Measurements from ENCODE around the gene CD276. TPM values are rescaled to one million over a fixed set of nuclear protein-coding genes. Genes with fewer than 3 reads are reported as not detected.

CD276 gene
- total RNA-seq, 1 experiment from 2014 or later, result 133 TPM

DNA sequence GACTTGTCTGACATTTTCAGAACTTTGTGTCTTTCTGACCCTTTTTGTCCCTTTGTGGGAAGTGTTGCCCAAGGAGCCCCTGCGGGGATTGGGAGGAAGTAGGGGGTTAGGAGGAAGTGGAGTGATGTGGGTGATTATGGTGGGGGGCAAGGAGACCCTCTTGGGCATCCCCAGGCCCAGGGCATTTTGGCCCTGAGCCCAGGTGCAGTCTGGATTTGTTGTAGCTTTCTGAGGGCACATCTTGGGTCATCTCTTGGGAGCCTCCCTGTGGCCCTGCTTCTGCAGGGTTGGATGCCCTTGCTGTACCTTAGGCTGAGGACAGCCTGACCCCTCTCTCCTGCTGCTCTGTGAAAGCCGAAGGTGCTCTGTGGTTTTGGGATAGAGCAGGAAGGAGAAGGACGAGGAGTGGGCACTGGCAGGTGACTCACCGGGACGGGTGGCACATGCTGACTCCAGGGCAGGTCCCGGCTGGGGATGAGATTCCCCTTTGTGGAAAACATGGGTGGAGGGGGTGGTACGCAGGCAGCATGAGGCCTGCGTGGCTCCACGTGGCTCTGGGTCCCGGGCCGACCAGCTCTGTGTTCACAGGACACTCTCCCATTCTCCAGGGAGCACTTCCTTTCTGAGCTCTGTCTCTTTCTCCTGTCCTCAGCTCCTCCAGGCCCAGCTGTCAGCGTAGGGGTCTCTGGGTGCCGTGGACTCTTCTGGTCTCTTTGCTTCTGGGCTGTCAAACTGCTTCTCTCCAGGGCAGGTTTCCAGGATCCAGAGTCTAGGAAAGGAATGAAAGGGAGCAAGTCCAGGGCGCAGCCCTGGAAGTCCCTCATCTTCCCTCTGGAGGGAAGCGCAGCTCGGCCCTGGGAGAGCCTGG lies 11.8 kb downstream of the CD276 start:
- Histone ChIP-seq H3K4me1 (ENCODE audit: insufficient read depth, low read length) (peaks cover 9% of the 10 kb centered on the region; the same call in 1 of the 2 replicates), H2AK5ac (ENCODE audit: insufficient read length, low read length) (no peak overlapping the region), H3T11ph (ENCODE audit: low read length) (no peak overlapping the region), H4K20me1 (ENCODE audit: control insufficient read depth, insufficient read depth, insufficient read length) (no peaks in the 10 kb centered on the region), H3K27me3 (ENCODE audit: insufficient read depth, low read length) (no peaks in the 10 kb centered on the region), H2BK15ac (ENCODE audit: low read depth, low read length) (no peak overlapping the region), H3K23me2 (ENCODE audit: insufficient read length, low read depth, low read length, poor library complexity, severe bottlenecking) (no peaks in the 10 kb centered on the region), H3K27ac (ENCODE audit: insufficient read length, low read depth, low read length) (no peak overlapping the region), H2BK120ac (ENCODE audit: low read depth, low read length, poor library complexity, severe bottlenecking) (no peak overlapping the region), H3K9me3 (ENCODE audit: control insufficient read depth, low read depth, low read length) (no peaks in the 10 kb centered on the region), H3K79me2 (ENCODE audit: insufficient read depth, low read length) (peaks cover 13% of the 10 kb centered on the region; the same call in 1 of the 2 replicates), H3K56ac (ENCODE audit: insufficient read length, low read depth, low read length) (no peak overlapping the region), H2BK12ac (ENCODE audit: insufficient read length, low read depth, low read length) (no peak overlapping the region), H2BK20ac (ENCODE audit: low read depth, low read length, poor library complexity, severe bottlenecking) (no peak overlapping the region), H2AFZ (ENCODE audit: low read length) (no peak overlapping the region), H3K14ac (ENCODE audit: insufficient read depth, low read length) (no peak overlapping the region; the same call in 1 of the 2 replicates), H2BK5ac (ENCODE audit: insufficient read length, low read length) (no peak overlapping the region), H3K79me1 (ENCODE audit: insufficient read depth, low read depth, low read length, poor library complexity, severe bottlenecking) (peaks cover 11% of the 10 kb centered on the region), H3K4ac (ENCODE audit: low read depth, low read length) (no peak overlapping the region; the same call in 1 of the 2 replicates), H4K5ac (ENCODE audit: insufficient read length, low read depth, low read length) (no peak overlapping the region), H3K9ac (ENCODE audit: extremely low read depth, insufficient read length, low read length) (no peak overlapping the region), H3K4me2 (ENCODE audit: insufficient read depth, insufficient read length, low read length) (no peak overlapping the region), H4K8ac (replicated peaks; ENCODE audit: insufficient read length, low read depth, low read length) (no peak overlapping the region), H3K18ac (ENCODE audit: insufficient read length, low read depth, low read length) (peak overlapping the region; percentile 10), H3K23ac (ENCODE audit: insufficient read length, low read depth, low read length) (no peak overlapping the region), H4K91ac (ENCODE audit: insufficient read length, low read depth, low read length) (peak overlapping the region; percentile 32)
- Mint-ChIP-seq H3K27ac (peak overlapping the region; percentile 26 to 92 (median 61); a peak in 5 of 7 replicates), H3K4me3 (no peak overlapping the region), H3K9me3 (no peaks in the 10 kb centered on the region), H3K4me1 (peaks cover 42 to 44% of the 10 kb centered on the region in 2 experiments), H3K36me3 (ENCODE audit: insufficient read depth in 1 of 3, low read depth in 3 of 3) (peaks cover 2 to 10% (median 7%) of the 10 kb centered on the region in 3 experiments; a peak in 6 of 7 replicates), H3K27me3 (ENCODE audit: low read depth) (no peaks in the 10 kb centered on the region)
- TF ChIP-seq CTCF (conservative IDR thresholded peaks at IDR 0.05), result no peak
- WGBS (ENCODE audit: extremely low coverage, insufficient read length, low lambda C conversion rate), result no CpG with 5 or more reads among the region's 16 CpGs
- no peak for DNase-seq
